Hematopoietic multipotent progenitor cell treated with erythropoietin and hydrocortisone succinate and interleukin-3 and kit ligand, for 6 days (in vitro differentiated cells): Measurements from ENCODE around the gene GTF3C5.
"Not testable (repeated sequence)": the region's sequence is repeated elsewhere in the genome, so short reads cannot be mapped to it uniquely, and the experiment has no call there.

Experiments used
- DNase-seq: peaks from one replicate; pipeline ENCODE4 v3.0.0-alpha.2; 2015

GTF3C5 gene

DNA sequence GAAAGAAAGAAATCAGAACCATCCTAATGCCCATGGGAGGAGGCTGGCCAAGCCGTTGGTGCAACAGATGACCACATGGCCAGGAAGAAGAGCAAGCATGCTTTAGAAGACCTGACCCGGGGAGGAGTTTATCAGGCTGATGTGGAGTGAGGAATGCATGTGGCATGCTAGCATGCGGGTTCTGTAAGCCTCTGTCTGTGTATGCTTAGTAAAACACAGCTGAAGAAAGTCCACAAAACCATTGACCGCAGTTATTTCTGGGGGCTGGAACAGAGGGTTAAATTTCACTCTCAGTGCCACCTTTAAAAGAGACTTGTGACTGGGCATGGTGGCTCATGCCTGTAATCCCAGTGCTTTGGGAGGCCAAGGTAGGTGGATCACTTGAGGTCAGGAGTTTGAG, 33.2 kb upstream of the GTF3C5 start:
- peak; percentile 21 for DNase-seq

DNA sequence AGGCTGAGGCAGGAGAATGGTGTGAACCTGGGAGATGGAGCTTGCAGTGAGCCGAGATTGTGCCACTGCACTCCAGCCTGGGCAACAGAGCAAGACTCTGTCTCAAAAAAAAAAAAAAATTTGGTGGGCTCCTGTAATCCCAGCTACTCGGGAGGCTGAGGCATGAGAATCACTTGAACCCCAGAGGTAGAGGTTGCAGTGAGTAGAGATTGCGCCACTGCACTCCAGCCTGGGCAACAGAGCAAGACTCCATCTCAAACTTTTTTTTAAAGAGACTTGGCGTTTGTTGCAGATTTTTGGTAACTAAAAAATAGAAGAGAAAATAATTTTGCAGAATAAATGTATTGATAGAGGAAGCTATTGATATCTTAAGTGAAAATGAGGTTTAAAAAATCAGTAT, 32.6 kb upstream of the GTF3C5 start:
- DNase-seq: not testable (repeated sequence)

DNA sequence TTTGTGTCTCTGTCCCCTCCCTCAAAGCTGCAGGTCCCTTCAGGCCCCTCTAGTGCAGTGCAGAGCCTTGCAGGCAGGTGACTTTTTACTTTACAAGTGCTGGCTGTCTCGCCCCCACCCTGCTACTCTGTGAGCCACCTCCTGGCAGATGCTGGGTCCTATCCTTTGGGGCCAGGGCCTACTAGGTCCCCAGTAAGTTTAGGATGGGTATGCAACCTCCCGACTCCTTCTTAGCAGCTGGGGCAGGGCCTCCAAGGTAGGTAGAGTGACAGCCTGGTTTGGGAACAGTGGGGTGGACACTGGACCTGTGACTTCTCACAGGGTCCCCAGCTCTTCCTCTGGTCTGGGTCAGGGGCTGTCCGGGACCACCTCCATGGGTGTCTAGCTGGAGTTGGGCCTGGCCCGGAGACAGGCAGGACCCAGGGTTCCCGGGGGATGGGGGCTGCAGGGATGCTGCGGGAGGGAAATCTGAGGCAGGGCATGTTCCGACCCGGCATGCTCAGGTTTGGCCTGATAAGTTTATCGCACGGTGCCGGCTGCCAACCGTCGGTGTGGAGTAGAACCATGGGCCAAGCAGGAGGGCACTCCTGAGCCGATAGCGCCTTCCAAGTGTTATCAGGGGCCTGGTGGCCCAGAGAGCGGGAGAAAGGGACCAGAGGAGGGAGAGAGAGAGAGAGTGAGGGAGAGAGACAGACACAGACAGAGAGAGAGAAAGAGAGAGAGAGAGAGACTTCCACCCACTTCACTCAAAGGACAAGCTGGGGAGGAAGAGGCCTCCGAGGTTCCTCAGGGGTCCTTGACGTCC, 31.8 kb upstream of the GTF3C5 start:
- DNase-seq: peak; percentile 98

DNA sequence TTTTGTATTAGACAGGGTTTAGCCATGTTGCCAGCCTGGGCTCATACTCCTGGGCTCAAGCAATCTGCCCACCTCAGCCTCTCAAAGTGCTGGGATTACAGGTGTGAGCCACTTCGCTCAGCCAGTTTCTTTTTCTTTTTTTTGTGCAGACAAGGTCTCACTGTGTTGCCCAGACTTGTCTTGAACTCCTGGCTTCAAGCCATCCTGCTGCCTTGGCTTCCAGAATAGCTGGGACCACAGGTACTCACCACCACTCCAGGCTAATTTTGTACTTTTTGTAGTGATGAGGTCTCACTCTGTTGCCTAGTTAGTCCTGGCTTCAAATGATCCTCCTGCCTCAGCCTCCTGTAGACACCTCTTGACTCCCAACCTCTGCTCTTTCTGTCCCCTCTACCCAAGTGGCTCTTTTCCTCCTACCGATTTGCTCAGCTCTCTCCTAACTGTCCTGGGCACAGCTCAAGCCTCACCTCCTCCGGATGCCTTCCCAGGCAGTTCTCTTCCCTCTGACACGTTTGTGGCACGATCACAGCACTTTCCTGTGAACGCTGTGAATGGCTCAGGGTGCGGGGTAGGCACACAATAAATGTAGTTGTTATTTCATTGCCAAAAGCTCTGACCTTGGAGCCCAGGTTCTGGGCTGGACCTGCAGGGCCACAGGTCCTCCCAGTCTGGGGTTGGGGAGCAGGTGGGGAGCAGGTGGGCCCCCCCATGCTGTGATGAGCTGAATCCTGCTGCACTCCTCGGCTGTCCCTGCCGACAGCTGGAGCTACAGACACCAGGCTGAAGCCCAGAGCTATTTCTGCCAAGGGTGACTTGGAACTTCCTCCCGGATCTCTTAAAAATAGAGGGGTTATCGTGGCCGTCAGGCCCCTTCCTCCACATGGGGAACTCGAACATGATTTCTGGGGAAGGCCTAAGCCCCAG, 28.4 kb upstream of the GTF3C5 start:
- DNase-seq: peak; percentile 44

DNA sequence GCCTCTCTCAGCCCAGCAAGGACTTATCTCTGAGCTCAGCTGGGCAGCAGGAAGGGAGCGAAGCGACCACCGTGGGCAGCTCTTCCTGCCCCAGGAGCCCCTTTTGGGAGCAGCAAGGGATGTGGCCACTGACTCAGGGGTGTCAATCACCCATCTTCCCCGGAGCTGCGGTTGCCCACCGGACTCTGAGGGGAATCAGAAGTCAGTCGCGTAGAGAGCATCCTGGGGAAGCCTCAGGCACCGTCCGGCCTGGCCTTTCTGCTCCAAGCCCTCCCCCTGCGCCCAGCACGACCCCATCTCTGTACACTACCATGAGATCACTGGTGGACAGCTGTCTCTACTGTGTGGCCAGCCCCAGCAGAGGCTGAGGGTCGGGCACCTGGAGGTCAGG, 27.7 kb upstream of the GTF3C5 start:
- peak; percentile 69 for DNase-seq

DNA sequence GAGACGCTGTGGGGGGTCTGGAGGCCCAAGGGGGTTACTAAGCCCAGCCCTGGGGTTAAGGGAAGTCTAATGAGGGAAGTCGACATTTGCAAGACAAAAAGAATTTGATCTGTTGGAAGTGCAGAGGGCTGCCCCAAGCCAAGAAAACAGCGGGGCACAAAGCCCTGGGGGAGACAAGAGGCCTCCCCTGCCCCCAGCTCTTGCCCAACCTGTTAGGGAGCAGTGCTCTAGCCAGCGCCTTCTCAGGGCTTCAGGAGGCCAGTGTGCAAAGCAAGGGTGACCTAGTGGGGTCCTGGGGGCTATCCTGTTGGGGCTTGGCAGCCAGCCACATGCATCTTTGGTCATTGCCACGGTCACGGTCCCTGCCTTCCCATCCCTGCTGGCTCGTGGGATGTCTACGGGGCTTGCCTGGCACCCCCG, 27.1 kb upstream of the GTF3C5 start:
- no peak for DNase-seq

DNA sequence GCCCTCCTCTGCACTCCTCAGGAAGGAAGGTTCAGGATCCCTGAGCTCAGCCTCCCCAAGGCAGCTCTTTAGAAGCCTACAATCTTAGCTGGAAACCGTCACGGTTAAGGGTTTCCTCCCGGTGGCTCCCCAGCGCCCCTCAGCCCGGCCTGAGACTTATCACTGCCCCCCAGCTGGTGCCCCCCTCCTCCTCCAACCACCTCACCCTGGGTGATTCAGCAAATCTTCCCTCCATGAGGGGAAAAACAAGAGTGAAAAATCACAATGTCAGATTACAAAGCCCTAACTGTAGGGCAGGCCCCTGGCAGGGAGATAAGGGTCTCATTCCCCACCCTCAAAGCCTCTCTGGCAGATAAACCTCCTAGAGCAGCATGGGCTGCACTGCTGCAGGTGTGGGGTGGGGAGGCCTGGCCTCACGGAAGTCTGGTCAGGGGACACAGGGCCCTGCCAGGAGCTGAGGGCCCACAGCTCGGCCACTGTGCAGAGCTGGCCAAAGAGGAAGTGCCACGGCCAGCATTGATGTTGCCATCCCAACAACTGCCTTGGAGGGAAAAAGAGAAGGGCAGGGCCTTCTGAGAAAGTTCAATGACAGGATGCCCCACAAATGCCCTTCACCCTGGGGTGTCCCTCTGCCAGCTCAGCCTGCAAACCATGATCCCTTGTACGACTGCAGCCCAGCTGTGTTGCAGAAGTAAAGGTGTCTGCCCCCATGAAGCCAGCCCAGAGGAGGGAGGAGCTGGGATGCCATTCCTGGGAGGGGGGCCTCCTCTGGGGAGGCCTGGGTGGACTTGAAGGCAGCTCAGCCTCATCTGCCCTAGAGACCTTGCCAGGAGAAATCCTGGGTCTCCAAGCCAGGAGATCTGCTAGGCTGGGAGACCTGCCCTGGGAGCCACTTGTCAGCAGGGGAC, 26.5 kb upstream of the GTF3C5 start:
- DNase-seq: peak; percentile 98

DNA sequence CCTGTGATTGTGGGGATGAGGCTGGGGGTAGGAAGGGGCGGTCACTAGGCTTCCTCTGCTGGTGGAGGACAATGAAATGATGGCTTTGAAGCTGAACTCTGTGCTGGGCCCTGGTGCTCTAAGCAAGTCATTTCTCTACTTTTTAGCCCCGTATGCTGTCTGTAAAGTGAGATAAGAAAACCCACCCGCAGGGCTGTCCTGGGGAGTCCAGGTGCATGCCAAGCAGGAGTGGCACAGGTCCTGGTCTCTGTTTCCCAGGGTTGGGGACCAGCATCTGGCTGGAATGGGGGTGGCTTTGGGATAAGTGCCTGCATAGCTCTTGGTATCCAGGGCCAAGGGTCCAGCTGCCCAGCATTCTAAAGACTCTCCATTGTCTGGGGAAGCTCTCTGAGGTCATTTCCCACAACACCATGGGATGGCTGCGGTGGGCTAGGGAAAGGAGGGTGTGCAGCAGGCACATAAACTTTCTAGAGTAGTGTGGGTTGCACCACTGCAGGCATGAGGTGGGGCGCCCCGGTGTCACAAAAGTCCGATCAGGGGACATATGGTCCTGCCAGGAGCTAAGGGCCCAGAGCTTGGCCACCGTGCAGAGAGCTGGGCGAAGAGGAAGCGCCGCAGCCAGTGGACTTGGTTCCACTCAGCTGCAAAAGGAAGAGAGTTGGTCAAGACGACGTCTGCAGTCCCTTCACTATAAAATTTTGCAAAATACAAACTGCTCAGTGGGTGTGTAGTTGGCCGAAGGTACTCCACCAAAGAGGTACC, 25.6 kb upstream of the GTF3C5 start:
- peak; percentile 76 for DNase-seq

DNA sequence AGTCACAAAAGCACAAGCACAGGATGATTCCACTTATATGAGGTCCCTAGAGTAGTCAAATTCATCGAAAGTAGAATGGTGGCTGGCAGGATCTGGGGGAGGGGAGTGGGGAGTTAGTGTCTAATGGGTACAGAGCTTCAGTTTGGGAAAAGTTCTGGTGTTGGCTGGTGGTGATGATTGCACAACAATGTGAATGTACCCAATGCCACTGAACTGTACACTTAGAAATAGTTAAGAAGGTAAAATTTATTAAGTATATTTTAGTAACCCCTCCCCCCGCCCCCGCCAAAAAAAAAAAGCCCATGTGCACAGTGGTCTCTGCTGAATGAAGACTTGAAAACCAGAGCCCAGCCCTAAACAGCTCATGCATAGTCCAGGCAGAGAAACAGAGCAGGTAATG, 24.8 kb upstream of the GTF3C5 start:
- no peak for DNase-seq

DNA sequence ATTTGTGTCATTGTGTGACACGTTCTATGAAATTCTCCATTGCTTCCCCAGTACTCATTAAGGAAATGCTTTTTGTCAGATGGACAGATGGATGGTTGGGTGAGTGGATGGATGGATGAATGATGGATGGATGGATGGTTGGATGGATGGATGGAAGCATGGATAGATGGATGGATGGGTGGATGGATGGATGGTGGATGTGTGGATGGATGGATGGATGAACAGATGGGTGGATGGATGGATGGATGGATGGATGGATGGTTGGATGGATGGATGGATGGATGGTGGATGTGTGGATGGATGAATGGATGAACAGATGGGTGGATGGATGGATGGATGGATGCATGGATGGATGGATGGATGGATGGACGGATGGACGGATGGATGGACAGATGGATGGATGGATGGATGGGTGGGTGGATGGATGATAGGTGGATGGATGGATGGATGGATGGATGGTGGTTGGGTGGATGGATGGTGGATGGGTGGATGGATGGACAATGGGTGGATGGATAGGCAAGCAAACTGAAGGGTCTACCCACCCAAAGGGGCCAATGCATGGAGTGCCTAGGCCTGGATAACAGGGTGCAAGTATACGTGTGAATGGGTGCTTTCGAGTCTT, 24.0 kb upstream of the GTF3C5 start:
- DNase-seq: no peak

DNA sequence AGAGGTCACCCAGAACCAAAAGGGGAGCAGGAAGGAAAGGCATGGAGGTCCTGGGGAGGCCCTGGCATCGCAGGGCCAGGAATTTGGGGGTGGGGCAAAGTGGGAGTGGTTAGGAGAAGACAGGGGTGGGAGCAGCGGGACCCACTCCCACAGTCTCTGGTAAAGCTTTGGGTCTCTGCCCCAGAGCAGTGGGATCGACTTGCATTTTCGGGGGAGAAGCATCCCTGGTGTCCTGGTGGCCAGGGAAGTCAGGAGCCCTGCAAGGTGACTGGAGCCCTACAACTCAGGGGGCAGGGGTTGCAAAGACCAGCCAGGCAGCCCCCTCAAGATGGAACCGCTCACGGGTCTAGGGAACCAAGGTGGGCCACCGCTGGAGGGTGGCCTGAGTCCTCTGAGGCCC, 22.4 kb upstream of the GTF3C5 start:
- no peak for DNase-seq

DNA sequence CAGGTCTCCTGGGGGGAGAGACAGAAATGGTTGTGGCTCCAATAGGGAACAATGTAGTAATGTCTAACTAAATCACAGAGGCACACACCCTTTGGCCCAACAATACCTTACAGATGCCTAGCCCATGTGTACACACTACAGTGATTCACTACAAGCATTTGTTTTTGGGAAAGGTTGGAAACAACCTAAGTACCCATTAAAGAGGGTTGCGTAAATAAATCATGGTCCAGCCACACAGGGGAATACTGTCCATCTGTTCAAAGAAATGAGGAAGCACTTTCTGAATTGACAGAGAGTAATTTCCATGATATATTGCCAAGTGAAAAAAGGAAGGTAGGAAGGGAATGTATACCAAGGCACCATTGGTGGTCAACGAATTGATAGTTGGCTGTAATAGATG, 22.0 kb upstream of the GTF3C5 start:
- DNase-seq: no peak

DNA sequence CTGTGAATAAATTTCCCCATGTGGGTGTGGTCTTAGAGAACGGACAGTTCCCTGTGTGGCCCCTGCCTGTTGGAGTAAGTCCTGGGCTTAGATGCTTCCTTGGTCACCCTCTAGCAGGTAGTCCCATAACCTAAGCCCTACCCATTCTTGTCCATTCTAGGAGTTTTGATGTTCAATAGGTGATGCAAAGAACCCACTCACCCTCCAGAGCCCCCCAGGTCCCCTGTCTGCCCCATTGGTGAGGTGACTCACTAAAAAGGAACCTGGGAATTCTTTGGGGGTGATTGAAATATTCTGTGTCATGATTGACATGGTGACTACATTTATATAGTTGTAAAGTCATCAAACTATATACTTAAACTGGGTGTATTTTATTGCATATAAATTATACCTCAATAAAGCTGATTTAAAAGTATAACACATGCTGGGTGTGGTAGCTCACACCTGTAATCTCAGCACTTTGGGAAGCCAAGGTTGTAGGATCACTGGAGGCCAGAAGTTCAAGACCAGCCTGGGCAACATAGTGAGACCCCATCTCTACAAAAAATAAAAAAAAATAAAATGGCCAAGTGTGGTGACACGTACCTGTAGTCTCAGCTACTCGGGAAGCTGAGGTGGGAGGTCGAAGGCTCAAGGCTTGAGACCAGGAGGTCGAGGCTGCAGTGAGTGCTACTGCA, 20.8 kb upstream of the GTF3C5 start:
- DNase-seq: no peak

DNA sequence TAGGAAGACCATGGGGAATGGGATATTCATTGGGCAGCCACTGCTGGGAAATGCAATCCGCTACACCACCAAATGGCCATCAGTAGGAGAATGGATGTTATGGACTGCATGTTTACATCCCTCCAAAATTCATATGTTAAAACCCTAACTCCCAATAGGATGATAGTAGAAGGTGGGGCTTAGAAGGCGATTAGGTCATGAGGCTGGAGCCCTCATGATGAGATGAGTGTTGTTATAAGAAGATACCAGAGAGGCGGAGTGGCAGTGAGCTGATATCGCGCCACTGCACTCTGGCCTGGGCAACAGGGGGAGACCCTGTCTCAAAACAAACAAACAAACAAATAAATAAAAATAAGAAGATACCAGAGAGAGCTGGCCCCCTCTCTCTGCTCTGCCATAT, 16.1 kb upstream of the GTF3C5 start:
- peak; percentile 46 for DNase-seq

DNA sequence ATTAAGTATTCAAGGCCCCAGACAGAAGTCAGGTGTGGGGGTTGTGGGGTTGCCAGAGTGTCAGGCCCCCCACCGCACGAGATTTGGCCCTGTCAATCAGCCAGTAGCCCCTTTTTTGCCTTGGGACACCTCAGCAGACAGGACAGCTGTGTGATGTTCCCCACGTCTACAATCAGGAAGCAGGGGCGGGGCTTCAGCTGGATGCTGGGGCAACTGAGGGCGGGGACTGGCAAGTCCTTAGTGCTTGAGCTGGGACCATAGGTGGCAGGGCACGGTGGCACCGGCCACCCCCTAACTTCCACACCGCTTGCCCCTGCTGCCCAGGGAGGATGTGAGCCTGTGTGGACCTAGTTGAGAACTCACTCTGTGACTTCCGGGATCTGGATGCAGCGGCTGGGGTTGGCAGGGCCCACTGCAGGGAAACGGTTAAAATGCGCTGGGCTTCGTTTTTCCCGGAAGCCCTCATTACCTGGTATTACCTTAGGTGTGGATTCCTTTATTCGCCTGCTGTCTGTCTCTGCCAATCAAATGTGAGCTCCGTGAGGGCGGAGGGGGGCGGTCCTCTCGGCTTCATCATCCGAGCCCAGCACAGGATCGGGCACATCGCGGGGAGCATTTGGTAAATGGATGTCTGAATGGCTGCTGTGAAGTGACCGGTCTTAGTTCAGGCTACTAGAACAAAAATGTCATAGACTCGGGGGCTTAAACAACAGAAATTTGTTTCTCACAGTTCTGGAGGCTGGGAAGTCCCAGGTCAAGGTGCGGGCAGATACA, 7.5 kb upstream of the GTF3C5 start:
- peak; percentile 83 for DNase-seq

DNA sequence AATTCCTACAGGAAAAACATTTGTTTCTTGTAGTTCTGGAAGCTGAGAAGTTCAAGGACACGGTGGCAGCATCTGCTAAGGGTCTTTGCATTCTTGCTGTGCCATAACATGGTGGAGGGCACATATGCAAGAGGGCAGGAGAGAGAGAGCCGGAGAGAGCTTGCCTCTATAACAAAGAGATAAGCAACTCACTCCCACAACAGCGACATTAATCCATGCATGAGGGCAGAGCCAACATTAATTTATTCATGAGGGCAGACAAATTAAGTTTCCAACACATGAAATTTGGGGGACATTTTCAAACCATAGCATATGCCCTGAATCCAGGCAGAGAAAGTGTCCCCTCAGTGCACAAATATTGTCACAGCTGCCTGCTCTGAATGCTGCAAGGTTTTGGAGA, 4.4 kb upstream of the GTF3C5 start:
- DNase-seq: peak; percentile 53

DNA sequence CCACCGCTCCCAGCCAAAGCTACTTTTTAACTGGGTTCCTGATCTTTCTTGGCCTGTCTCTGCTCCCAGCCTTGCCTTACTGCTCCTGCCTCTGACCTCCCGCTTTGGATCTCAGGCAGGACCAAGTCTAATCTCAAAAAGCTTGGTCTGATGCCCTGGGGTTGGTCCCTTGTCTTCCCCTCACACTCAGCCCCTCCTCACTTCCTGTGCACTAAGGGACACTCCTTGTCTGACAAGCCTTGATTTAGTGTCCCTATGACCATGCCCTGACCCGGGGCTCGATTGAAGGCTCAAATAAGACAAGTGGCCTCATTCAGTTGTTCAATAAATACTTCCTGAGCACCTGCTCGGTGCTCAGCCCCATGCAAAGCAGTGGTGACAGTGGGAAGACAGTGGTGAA, 3.7 kb upstream of the GTF3C5 start:
- DNase-seq: no peak

DNA sequence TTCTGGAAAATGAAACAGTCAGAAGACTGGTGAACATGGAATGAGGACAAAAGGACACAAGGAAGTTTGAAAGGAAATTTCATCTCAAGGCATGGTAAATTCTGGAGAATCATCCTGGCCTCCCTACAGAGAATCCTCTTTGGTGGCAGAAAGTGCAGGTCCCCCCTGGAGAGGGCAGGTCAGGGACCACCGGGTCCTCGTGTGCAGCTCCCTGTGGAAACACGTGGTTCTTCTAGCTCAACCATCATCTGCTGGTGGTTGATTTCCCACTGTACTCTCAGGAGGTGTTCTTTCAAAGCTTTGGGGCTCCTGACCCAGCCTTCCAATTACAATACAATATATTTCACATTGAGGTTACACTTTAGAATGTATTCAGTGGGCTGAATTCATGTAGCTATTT, 2.6 kb upstream of the GTF3C5 start:
- no peak for DNase-seq

DNA sequence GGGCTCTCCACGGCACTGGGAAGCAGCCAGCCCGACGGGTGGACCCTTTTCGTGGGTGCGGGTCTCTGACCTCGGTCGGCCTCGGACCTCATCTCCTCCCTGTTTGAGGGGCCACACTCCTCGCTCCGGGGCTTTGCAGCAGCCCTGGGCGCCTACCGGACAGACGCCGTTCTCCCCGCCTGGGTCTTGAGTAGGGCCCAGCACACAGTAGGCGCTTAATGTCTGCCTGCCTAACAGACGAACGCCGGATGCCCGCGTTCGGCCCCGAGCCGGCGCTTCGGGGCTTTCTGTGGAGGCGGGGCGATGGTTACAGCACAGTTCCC, 842 bp upstream of the GTF3C5 start:
- DNase-seq: no peak

DNA sequence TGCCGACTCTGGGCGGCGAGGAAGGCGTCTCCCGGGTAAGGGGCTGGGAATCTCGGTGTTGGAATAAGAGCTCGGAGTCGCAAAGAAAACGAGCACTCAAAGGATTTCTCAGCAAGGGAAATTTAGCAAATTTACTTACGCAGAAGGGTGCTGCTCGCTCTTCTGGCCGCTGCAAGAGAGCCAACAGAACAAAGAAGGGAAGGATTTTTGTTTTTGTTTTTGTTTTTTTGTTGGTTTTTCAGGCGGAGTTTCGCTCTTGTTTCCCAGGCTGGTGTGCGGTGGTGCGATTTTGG, 279 bp downstream of the GTF3C5 start:
- no peak for DNase-seq

DNA sequence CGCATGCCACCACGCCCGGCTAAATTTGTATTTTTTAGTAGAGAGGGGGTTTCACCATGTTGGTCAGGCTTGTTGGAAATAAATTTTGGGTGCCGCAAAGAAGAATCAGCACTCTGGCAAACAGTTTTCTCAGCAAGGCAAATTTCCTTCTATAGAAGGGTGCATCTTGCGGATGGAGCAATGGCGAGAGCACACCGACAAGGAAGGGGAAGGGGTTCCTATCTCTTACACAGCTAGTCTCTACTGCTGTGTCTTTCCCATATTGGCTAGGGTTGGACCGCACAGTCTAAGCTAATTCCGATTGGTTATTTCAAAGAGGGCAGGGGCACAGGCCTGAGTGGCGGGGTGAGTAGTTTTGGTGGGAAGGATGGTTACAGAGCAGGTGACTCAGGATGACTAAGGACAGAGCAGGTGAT, 707 bp downstream of the GTF3C5 start:
- DNase-seq: peak; percentile 71
